Activated naive CD4-positive, alpha-beta T cell treated with anti-CD3 and anti-CD28 coated beads, Interleukin-2, amount 50 U/mL, for 24 hours (primary cell): Measurements from ENCODE around the gene DEPP1.

Experiments
- H3K27ac Mint-ChIP-seq: one replicate; pipeline ENCODE4 v1.8.0; 2021; ENCODE audit warnings: mild to moderate bottlenecking, mixed read lengths
- H3K27me3 Mint-ChIP-seq: one replicate; pipeline ENCODE4 v1.8.0; 2021; ENCODE audit warnings: mixed read lengths
- H3K36me3 Mint-ChIP-seq: one replicate; pipeline ENCODE4 v1.8.0; 2021; ENCODE audit warnings: mixed read lengths
- H3K4me1 Mint-ChIP-seq: one replicate; pipeline ENCODE4 v1.8.0; 2021; ENCODE audit warnings: mixed read lengths
- H3K4me3 Mint-ChIP-seq: one replicate; pipeline ENCODE4 v1.8.0; 2021; ENCODE audit warnings: mild to moderate bottlenecking, mixed read lengths
- H3K9me3 Mint-ChIP-seq: one replicate; pipeline ENCODE4 v1.8.0; 2021; ENCODE audit warnings: mixed read lengths

The DEPP1 gene

GRCh38 chr10:44975431-44976331 lies 2.9 kb downstream of the DEPP1 start:
- Mint-ChIP-seq H3K4me1 (no peaks in the 10 kb centered on the region), H3K27ac (no peak overlapping the region), H3K4me3 (no peak overlapping the region), H3K9me3 (no peaks in the 10 kb centered on the region), H3K36me3 (no peaks in the 10 kb centered on the region), H3K27me3 (no peaks in the 10 kb centered on the region)

GRCh38 chr10:44974628-44975430 lies 3.8 kb downstream of the DEPP1 start:
- Mint-ChIP-seq H3K4me3 (peak overlapping the region; percentile 76), H3K9me3 (no peaks in the 10 kb centered on the region), H3K27me3 (no peaks in the 10 kb centered on the region), H3K4me1 (no peaks in the 10 kb centered on the region), H3K27ac (no peak overlapping the region), H3K36me3 (no peaks in the 10 kb centered on the region)

- H3K36me3 Mint-ChIP-seq: no peaks in the 10 kb centered on the region
- peaks cover under 1% of the 10 kb centered on the region for H3K4me1 Mint-ChIP-seq
- H3K27me3 Mint-ChIP-seq: no peaks in the 10 kb centered on the region
- H3K4me3 Mint-ChIP-seq: peak overlapping the region; percentile 76
- H3K27ac Mint-ChIP-seq: no peak overlapping the region
- H3K9me3 Mint-ChIP-seq: no peaks in the 10 kb centered on the region
Measured at GRCh38 chr10:44974082-44974627, 4.5 kb downstream of the DEPP1 start.

- H3K36me3 Mint-ChIP-seq: no peaks in the 10 kb centered on the region
- no peak overlapping the region for H3K27ac Mint-ChIP-seq
- no peak overlapping the region for H3K4me3 Mint-ChIP-seq
- no peaks in the 10 kb centered on the region for H3K27me3 Mint-ChIP-seq
- no peaks in the 10 kb centered on the region for H3K9me3 Mint-ChIP-seq
- H3K4me1 Mint-ChIP-seq: peaks cover 7% of the 10 kb centered on the region
Measured at GRCh38 chr10:44973323-44974081, 5.1 kb downstream of the DEPP1 start.

- no peak overlapping the region for H3K27ac Mint-ChIP-seq
Measured at GRCh38 chr10:44972874-44973306, 5.7 kb downstream of the DEPP1 start.

GRCh38 chr10:44971935-44972757 lies 6.5 kb downstream of the DEPP1 start:
- H3K9me3 Mint-ChIP-seq: no peaks in the 10 kb centered on the region
- H3K4me3 Mint-ChIP-seq: no peak overlapping the region
- H3K27me3 Mint-ChIP-seq: no peaks in the 10 kb centered on the region
- no peaks in the 10 kb centered on the region for H3K36me3 Mint-ChIP-seq
- H3K4me1 Mint-ChIP-seq: peaks cover 20% of the 10 kb centered on the region
- H3K27ac Mint-ChIP-seq: no peak overlapping the region

More at GRCh38 chr10:44972874-44973306, 5.7 kb downstream of the DEPP1 start:
- H3K27me3 Mint-ChIP-seq: no peaks in the 10 kb centered on the region
- no peaks in the 10 kb centered on the region for H3K36me3 Mint-ChIP-seq
- H3K4me3 Mint-ChIP-seq: no peak overlapping the region
- peaks cover 14% of the 10 kb centered on the region for H3K4me1 Mint-ChIP-seq
- no peaks in the 10 kb centered on the region for H3K9me3 Mint-ChIP-seq

- H3K9me3 Mint-ChIP-seq: no peaks in the 10 kb centered on the region
- no peak overlapping the region for H3K27ac Mint-ChIP-seq
- no peaks in the 10 kb centered on the region for H3K27me3 Mint-ChIP-seq
- H3K4me3 Mint-ChIP-seq: no peak overlapping the region
- no peaks in the 10 kb centered on the region for H3K36me3 Mint-ChIP-seq
- peaks cover 20% of the 10 kb centered on the region for H3K4me1 Mint-ChIP-seq
Measured at GRCh38 chr10:44971434-44971833, 7.2 kb downstream of the DEPP1 start.

GRCh38 chr10:44970812-44971395 lies 7.7 kb downstream of the DEPP1 start:
- no peaks in the 10 kb centered on the region for H3K27me3 Mint-ChIP-seq
- H3K9me3 Mint-ChIP-seq: no peaks in the 10 kb centered on the region
- peaks cover 25% of the 10 kb centered on the region for H3K4me1 Mint-ChIP-seq
- no peak overlapping the region for H3K27ac Mint-ChIP-seq
- H3K36me3 Mint-ChIP-seq: no peaks in the 10 kb centered on the region
- no peak overlapping the region for H3K4me3 Mint-ChIP-seq

- Mint-ChIP-seq H3K4me1 (peaks cover 29% of the 10 kb centered on the region), H3K4me3 (no peak overlapping the region), H3K36me3 (no peaks in the 10 kb centered on the region), H3K9me3 (no peaks in the 10 kb centered on the region), H3K27ac (no peak overlapping the region), H3K27me3 (no peaks in the 10 kb centered on the region)
Measured at GRCh38 chr10:44969854-44970253, 8.8 kb downstream of the DEPP1 start.

GRCh38 chr10:44968500-44969400 lies 9.9 kb downstream of the DEPP1 start:
- no peaks in the 10 kb centered on the region for H3K9me3 Mint-ChIP-seq
- H3K4me1 Mint-ChIP-seq: peaks cover 29% of the 10 kb centered on the region
- peak overlapping the region; percentile 14 for H3K27ac Mint-ChIP-seq
- H3K4me3 Mint-ChIP-seq: peak overlapping the region; percentile 0
- H3K36me3 Mint-ChIP-seq: no peaks in the 10 kb centered on the region
- H3K27me3 Mint-ChIP-seq: no peaks in the 10 kb centered on the region

- Mint-ChIP-seq H3K4me1 (peaks cover 29% of the 10 kb centered on the region), H3K27ac (no peak overlapping the region), H3K4me3 (no peak overlapping the region), H3K36me3 (no peaks in the 10 kb centered on the region), H3K27me3 (no peaks in the 10 kb centered on the region), H3K9me3 (no peaks in the 10 kb centered on the region)
Measured at GRCh38 chr10:44968091-44968490, 10.5 kb downstream of the DEPP1 start.

- Mint-ChIP-seq H3K36me3 (no peaks in the 10 kb centered on the region), H3K4me3 (no peak overlapping the region), H3K4me1 (peaks cover 29% of the 10 kb centered on the region)
Measured at GRCh38 chr10:44967616-44968015, 11.0 kb downstream of the DEPP1 start.

GRCh38 chr10:44966816-44967509 lies 11.6 kb downstream of the DEPP1 start:
- H3K36me3 Mint-ChIP-seq: no peaks in the 10 kb centered on the region
- H3K27me3 Mint-ChIP-seq: no peaks in the 10 kb centered on the region
- H3K4me1 Mint-ChIP-seq: peaks cover 29% of the 10 kb centered on the region
- no peak overlapping the region for H3K4me3 Mint-ChIP-seq
- H3K9me3 Mint-ChIP-seq: no peaks in the 10 kb centered on the region
- no peak overlapping the region for H3K27ac Mint-ChIP-seq

More at GRCh38 chr10:44967616-44968015, 11.0 kb downstream of the DEPP1 start:
- Mint-ChIP-seq H3K9me3 (no peaks in the 10 kb centered on the region), H3K27ac (no peak overlapping the region), H3K27me3 (no peaks in the 10 kb centered on the region)
